ENCODE results near the gene KCTD4. TPM values are rescaled to one million over a fixed set of nuclear protein-coding genes. Genes with fewer than 3 reads are reported as not detected.
"Not testable (repeated sequence)": the region's sequence is repeated elsewhere in the genome, so short reads cannot be mapped to it uniquely, and the experiment has no call there.

The KCTD4 gene
- total RNA-seq, 2 donors from 2014 or later, result not detected

GRCh38 chr13:45191874-45192273 is 9.0 kb downstream of the KCTD4 start:
- H3K27ac ChIP-seq, result no peak overlapping the region

DNA sequence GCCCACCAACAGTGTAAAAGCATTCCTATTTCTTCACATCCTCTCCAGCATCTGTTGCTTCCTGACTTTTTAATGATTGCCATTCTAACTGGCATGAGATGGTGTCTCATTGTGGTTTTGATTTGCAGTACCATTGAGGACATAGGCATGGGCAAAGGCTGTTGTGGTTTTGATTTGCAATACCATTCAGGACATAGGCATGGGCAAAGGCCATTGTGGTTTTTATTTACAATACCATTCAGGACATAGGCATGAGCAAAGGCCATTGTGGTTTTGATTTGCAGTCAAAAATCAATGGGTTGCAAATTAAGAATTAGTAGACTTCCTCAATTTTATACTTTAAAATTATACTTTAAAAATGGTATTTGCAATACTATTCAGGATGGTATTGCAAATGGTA is 11.3 kb downstream of the KCTD4 start:
- H3K27ac ChIP-seq; H3K4me1 ChIP-seq (ENCODE audit: control insufficient read depth in 1 of 2, low read depth in 2 of 2); H3K36me3 ChIP-seq; DNase-seq (ENCODE audit: low spot score); H3K9me3 ChIP-seq; ATAC-seq (ENCODE audit: insufficient number of reproducible peaks, low FRiP score, low read depth); H3K4me3 ChIP-seq; H3K27me3 ChIP-seq (replicated peaks; ENCODE audit: insufficient read depth): not testable (repeated sequence)

More at GRCh38 chr13:45191874-45192273, 9.0 kb downstream of the KCTD4 start:
- no peak overlapping the region for H3K4me3 ChIP-seq
- DNase-seq (ENCODE audit: low spot score) (no peak), ATAC-seq (ENCODE audit: insufficient number of reproducible peaks, low FRiP score, low read depth) (no peak)
- TF ChIP-seq, protein P1, sequence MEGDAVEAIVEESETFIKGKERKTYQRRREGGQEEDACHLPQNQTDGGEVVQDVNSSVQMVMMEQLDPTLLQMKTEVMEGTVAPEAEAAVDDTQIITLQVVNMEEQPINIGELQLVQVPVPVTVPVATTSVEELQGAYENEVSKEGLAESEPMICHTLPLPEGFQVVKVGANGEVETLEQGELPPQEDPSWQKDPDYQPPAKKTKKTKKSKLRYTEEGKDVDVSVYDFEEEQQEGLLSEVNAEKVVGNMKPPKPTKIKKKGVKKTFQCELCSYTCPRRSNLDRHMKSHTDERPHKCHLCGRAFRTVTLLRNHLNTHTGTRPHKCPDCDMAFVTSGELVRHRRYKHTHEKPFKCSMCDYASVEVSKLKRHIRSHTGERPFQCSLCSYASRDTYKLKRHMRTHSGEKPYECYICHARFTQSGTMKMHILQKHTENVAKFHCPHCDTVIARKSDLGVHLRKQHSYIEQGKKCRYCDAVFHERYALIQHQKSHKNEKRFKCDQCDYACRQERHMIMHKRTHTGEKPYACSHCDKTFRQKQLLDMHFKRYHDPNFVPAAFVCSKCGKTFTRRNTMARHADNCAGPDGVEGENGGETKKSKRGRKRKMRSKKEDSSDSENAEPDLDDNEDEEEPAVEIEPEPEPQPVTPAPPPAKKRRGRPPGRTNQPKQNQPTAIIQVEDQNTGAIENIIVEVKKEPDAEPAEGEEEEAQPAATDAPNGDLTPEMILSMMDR (IDR thresholded peaks at IDR 0.05), result no peak
- no peaks in the 10 kb centered on the region for H3K9me3 ChIP-seq
- no peaks in the 10 kb centered on the region for H3K27me3 ChIP-seq (replicated peaks; ENCODE audit: insufficient read depth)
- H3K4me1 ChIP-seq (ENCODE audit: control insufficient read depth in 1 of 2, low read depth in 2 of 2), result peaks cover 14 to 15% of the 10 kb centered on the region in 2 donors
- no peaks in the 10 kb centered on the region for H3K36me3 ChIP-seq

DNA sequence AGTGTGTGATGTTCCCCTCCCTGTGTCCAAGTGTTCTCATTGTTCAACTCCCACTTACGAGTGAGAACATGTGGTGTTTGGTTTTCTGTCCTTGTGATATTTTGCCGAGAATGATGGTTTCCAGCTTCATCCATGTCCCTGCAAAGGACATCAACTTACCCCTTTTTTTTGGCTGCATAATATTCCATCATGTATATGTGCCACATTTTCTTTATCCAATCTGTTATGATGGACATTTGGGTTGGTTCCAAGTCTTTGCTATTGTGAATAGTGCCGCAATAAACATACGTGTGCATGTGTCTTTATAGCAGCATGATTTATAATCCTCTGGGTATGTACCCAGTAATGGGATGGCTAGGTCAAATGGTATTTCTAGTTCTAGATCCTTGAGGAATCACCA is 11.8 kb downstream of the KCTD4 start:
- H3K4me1 ChIP-seq (ENCODE audit: control insufficient read depth in 1 of 2, low read depth in 2 of 2); H3K36me3 ChIP-seq; H3K9me3 ChIP-seq; DNase-seq (ENCODE audit: low spot score); H3K27ac ChIP-seq; H3K4me3 ChIP-seq; ATAC-seq (ENCODE audit: insufficient number of reproducible peaks, low FRiP score, low read depth); H3K27me3 ChIP-seq (replicated peaks; ENCODE audit: insufficient read depth): not testable (repeated sequence)

GRCh38 chr13:45185286-45185685 is 15.6 kb downstream of the KCTD4 start:
- Histone ChIP-seq H3K36me3 (no peaks in the 10 kb centered on the region), H3K4me3 (no peak overlapping the region), H3K4me1 (ENCODE audit: control insufficient read depth in 1 of 2, low read depth in 2 of 2) (no peaks in the 10 kb centered on the region), H3K27ac (no peak overlapping the region), H3K9me3 (no peaks in the 10 kb centered on the region), H3K27me3 (replicated peaks; ENCODE audit: insufficient read depth) (no peaks in the 10 kb centered on the region)
- DNase-seq (ENCODE audit: low spot score) (no peak), ATAC-seq (ENCODE audit: insufficient number of reproducible peaks, low FRiP score, low read depth) (no peak)
- TF ChIP-seq, protein P1 (IDR thresholded peaks at IDR 0.05), result no peak

GRCh38 chr13:45184693-45185092 is 16.2 kb downstream of the KCTD4 start:
- no peaks in the 10 kb centered on the region for H3K9me3 ChIP-seq
- TF ChIP-seq, protein P1 (IDR thresholded peaks at IDR 0.05), result no peak
- no peaks in the 10 kb centered on the region for H3K36me3 ChIP-seq
- no peak for ATAC-seq (ENCODE audit: insufficient number of reproducible peaks, low FRiP score, low read depth)
- H3K4me1 ChIP-seq (ENCODE audit: control insufficient read depth in 1 of 2, low read depth in 2 of 2), result no peaks in the 10 kb centered on the region
- H3K4me3 ChIP-seq, result no peak overlapping the region
- H3K27me3 ChIP-seq (replicated peaks; ENCODE audit: insufficient read depth), result no peaks in the 10 kb centered on the region
- H3K27ac ChIP-seq, result no peak overlapping the region
- DNase-seq (ENCODE audit: low spot score), result no peak

GRCh38 chr13:45180713-45181601 is 19.9 kb downstream of the KCTD4 start:
- DNase-seq (ENCODE audit: low spot score), result no peak
- Histone ChIP-seq H3K4me3 (no peak overlapping the region), H3K27me3 (replicated peaks; ENCODE audit: insufficient read depth) (no peaks in the 10 kb centered on the region), H3K27ac (no peak overlapping the region), H3K36me3 (no peaks in the 10 kb centered on the region), H3K9me3 (no peaks in the 10 kb centered on the region), H3K4me1 (ENCODE audit: control insufficient read depth in 1 of 2, low read depth in 2 of 2) (peaks cover 4 to 5% of the 10 kb centered on the region in 2 donors)
- TF ChIP-seq, protein P1 (IDR thresholded peaks at IDR 0.05), result no peak
- no peak for ATAC-seq (ENCODE audit: insufficient number of reproducible peaks, low FRiP score, low read depth)

Data from thoracic aorta (tissue), 2 donors.